ENCODE data around the gene TMEM245. TPM values are rescaled to one million over a fixed set of nuclear protein-coding genes. Genes with fewer than 3 reads are reported as not detected.
A peak's percentile ranks its signal among the peaks of the same experiment; 100 is the strongest.

TMEM245 gene
- total and polyA plus RNA-seq, 2 of the 13 experiments (the other 11 are each of a cell fraction or from before 2014, with no cell fraction given) = 53.5 to 55.4 TPM

DNA sequence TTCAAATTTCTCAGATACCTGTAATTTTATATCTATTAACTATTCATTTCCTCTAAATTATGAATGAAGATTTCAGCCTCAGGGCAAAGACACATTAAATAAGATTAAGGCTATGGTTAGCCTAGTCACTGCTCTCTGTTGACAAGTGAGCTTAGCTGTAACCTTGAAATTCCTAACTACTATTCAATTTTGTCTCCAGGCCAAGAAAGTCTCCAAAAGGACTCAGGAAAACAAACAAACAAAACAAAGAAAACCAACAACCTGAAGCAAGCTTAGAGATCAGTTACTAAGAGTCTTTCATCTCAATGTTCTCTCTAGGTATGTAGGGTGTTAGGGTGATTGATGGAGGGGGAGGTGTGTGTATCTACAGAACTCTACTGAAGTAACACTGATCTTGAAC, 96.9 kb downstream of the TMEM245 start (continued):
- TF ChIP-seq PHF8 (CRISPR knock-in tag; IDR thresholded peaks at IDR 0.05) (no peak), EP300 (IDR thresholded peaks at IDR 0.05; ENCODE audit: low read depth in 2 of 2, low read length in 2 of 2) (peak in 1 of 2 experiments; percentile 75; a peak in 2 of 4 replicates), EP300 (CRISPR knock-in tag; IDR thresholded peaks at IDR 0.05; ENCODE audit: borderline replicate concordance) (peak; percentile 53; the same call in 1 of the 2 replicates), SAP130 (CRISPR knock-in tag; IDR thresholded peaks at IDR 0.05; ENCODE audit: low read depth) (peak; percentile 24; the same call in 1 of the 2 replicates), TEAD3 (CRISPR knock-in tag; optimal IDR thresholded peaks at IDR 0.05; ENCODE audit: borderline replicate concordance) (peak; percentile 61)
- TF ChIP-seq, protein P1, sequence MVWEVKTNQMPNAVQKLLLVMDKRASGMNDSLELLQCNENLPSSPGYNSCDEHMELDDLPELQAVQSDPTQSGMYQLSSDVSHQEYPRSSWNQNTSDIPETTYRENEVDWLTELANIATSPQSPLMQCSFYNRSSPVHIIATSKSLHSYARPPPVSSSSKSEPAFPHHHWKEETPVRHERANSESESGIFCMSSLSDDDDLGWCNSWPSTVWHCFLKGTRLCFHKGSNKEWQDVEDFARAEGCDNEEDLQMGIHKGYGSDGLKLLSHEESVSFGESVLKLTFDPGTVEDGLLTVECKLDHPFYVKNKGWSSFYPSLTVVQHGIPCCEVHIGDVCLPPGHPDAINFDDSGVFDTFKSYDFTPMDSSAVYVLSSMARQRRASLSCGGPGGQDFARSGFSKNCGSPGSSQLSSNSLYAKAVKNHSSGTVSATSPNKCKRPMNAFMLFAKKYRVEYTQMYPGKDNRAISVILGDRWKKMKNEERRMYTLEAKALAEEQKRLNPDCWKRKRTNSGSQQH (CRISPR knock-in tag; IDR thresholded peaks at IDR 0.05; ENCODE audit: low read depth) = no peak

GRCh38 chr9:109020581-109021511, 98.9 kb downstream of the TMEM245 start:
- no peak overlapping the region for H3K4me2 ChIP-seq (ENCODE audit: low read depth, low read length)
- H3K36me3 ChIP-seq (replicated peaks in 1 of 2; ENCODE audit: control insufficient read depth in 1 of 2, insufficient read depth in 2 of 2, low read length in 2 of 2) = peaks cover 11 to 25% of the 10 kb centered on the region in 2 experiments
- no peaks in the 10 kb centered on the region for H3K9me3 ChIP-seq (ENCODE audit: low read length)
- no peaks in the 10 kb centered on the region for H4K20me1 ChIP-seq (ENCODE audit: insufficient read depth, low read length)
- CTCF ChIA-PET (ENCODE audit: low intra/inter-chr PET ratio, low total read pairs) = no interaction called here
- ATAC-seq (0 out of 3 replicates have a peak, but pooled peaks have one; percentile 20), DNase-seq (ENCODE audit: low spot score) (no peak), FAIRE-seq (no peak)
- intact Hi-C loops (cut with micrococcal nuclease; ENCODE audit: unreplicated experiment) = no loop called here
- peaks cover 6% of the 10 kb centered on the region for H3K79me2 ChIP-seq (ENCODE audit: insufficient read depth, low read length)
- no peak overlapping the region for H2AFZ ChIP-seq (ENCODE audit: low read length)
- H3K9ac ChIP-seq (ENCODE audit: insufficient read depth, low read depth, low read length) = no peak overlapping the region
- H3K27ac ChIP-seq (ENCODE audit: extremely low read length, insufficient read depth, low read length) = no peak overlapping the region
- 93% methylated on average over 4 of the region's 6 CpGs for WGBS (ENCODE audit: low lambda C conversion rate)
- in situ Hi-C loops (cut with HindIII; ENCODE audit: extremely low pct_ligation_motif_present, low pct_unique_long_range_greater_than_20kb) = no loop called here
- POLR2A ChIA-PET = no interaction called here
- no peaks in the 10 kb centered on the region for H3K27me3 ChIP-seq (ENCODE audit: control insufficient read depth in 1 of 2, insufficient read depth in 2 of 2, low read length in 2 of 2)
- H3K4me1 ChIP-seq (ENCODE audit: insufficient read depth, low read length) = peaks cover 46% of the 10 kb centered on the region
- H3K4me3 ChIP-seq (replicated peaks in 1 of 3; ENCODE audit: insufficient read depth in 1 of 3, low read depth in 2 of 3, low read length in 3 of 3) = no peak overlapping the region
- no TSS peak for BruUV-seq (replicated peaks)
- TF ChIP-seq, protein P2, sequence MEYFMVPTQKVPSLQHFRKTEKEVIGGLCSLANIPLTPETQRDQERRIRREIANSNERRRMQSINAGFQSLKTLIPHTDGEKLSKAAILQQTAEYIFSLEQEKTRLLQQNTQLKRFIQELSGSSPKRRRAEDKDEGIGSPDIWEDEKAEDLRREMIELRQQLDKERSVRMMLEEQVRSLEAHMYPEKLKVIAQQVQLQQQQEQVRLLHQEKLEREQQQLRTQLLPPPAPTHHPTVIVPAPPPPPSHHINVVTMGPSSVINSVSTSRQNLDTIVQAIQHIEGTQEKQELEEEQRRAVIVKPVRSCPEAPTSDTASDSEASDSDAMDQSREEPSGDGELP (IDR thresholded peaks at IDR 0.05; ENCODE audit: borderline replicate concordance, low read depth) = no peak
- no peak for TF ChIP-seq HOXA3 (CRISPR knock-in tag; IDR thresholded peaks at IDR 0.05)
- no peak for TF ChIP-seq ZNF329 (CRISPR knock-in tag; IDR thresholded peaks at IDR 0.05; ENCODE audit: low read depth)
- no peak for TF ChIP-seq SIN3B (IDR thresholded peaks at IDR 0.05; ENCODE audit: low read length)
- TF ChIP-seq, protein P3, sequence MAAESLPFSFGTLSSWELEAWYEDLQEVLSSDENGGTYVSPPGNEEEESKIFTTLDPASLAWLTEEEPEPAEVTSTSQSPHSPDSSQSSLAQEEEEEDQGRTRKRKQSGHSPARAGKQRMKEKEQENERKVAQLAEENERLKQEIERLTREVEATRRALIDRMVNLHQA (CRISPR knock-in tag; IDR thresholded peaks at IDR 0.05) = no peak
- TF ChIP-seq EP300 (IDR thresholded peaks at IDR 0.05; ENCODE audit: low read depth in 2 of 2, low read length in 2 of 2) = no peak
- TF ChIP-seq EP300 (CRISPR knock-in tag; IDR thresholded peaks at IDR 0.05; ENCODE audit: borderline replicate concordance) = no peak
- TF ChIP-seq, protein P4, sequence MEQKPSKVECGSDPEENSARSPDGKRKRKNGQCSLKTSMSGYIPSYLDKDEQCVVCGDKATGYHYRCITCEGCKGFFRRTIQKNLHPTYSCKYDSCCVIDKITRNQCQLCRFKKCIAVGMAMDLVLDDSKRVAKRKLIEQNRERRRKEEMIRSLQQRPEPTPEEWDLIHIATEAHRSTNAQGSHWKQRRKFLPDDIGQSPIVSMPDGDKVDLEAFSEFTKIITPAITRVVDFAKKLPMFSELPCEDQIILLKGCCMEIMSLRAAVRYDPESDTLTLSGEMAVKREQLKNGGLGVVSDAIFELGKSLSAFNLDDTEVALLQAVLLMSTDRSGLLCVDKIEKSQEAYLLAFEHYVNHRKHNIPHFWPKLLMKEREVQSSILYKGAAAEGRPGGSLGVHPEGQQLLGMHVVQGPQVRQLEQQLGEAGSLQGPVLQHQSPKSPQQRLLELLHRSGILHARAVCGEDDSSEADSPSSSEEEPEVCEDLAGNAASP (CRISPR knock-in tag; IDR thresholded peaks at IDR 0.05; ENCODE audit: borderline replicate concordance) = no peak
- no peak for TF ChIP-seq YEATS4 (CRISPR knock-in tag; IDR thresholded peaks at IDR 0.05; ENCODE audit: borderline replicate concordance)
- peak; percentile 18; the same call in 1 of the 2 replicates for TF ChIP-seq ZBTB33 (CRISPR knock-in tag; IDR thresholded peaks at IDR 0.05)
- no peak for TF ChIP-seq SALL1 (CRISPR knock-in tag; IDR thresholded peaks at IDR 0.05)
- no peak for TF ChIP-seq STAG1 (CRISPR knock-in tag; IDR thresholded peaks at IDR 0.05)

All from HepG2 (cell line).